HL-60 (cell line): Measurements from ENCODE around the gene CLCN7.

Experiments
- DNase-seq, 2 experiments: peaks; one replicate each; pipeline ENCODE4 v3.0.0-alpha.2; 2010 to 2020; ENCODE audit warnings: low read depth in 1 of 2, low spot score in 1 of 2
- H3K27ac ChIP-seq: fragments of 250-450 bp; sonication (Bioruptor Pico); replicated peaks from 2 replicates; pipeline ENCODE4 v1.5.1; 2020; ENCODE audit warnings: mild to moderate bottlenecking, moderate library complexity
- H3K27me3 ChIP-seq: fragments of 250-450 bp; sonication (Bioruptor Pico); 2 replicates; pipeline ENCODE4 v1.5.1; 2021; ENCODE audit warnings: mild to moderate bottlenecking, moderate library complexity; ENCODE audit not compliant: insufficient read depth, poor library complexity, severe bottlenecking
- H3K4me3 ChIP-seq: replicated peaks from 2 replicates; pipeline ENCODE4 v1.5.1; 2011; ENCODE audit warnings: mild to moderate bottlenecking, control low read depth, low read length; ENCODE audit not compliant: insufficient read depth
- CTCF ChIP-seq: IDR thresholded peaks from one replicate; pipeline ENCODE4 v1.5.1; 2011; ENCODE audit warnings: low read length, control low read depth, inconsistent platforms; ENCODE audit not compliant: insufficient read depth
- GABPA ChIP-seq: IDR thresholded peaks from 2 replicates; pipeline ENCODE4 v1.6.1; 2012; ENCODE audit warnings: low read depth
- POLR2AphosphoS5 ChIP-seq: IDR thresholded peaks from 2 replicates; pipeline ENCODE4 v1.6.1; 2012; ENCODE audit warnings: low read depth
- REST ChIP-seq: IDR thresholded peaks from 2 replicates; pipeline ENCODE4 v1.6.1; 2012; ENCODE audit warnings: low read depth; ENCODE audit not compliant: insufficient replicate concordance
- SPI1 ChIP-seq: IDR thresholded peaks from 2 replicates; pipeline ENCODE4 v1.6.1; 2012; ENCODE audit warnings: low read depth, mild to moderate bottlenecking, borderline replicate concordance

CLCN7 gene

GRCh38 chr16:1416521-1416941, 58.3 kb downstream of the CLCN7 start:
- Histone ChIP-seq H3K4me3 (no peak overlapping the region), H3K27ac (no peak overlapping the region), H3K27me3 (no peaks in the 10 kb centered on the region)
- TF ChIP-seq SPI1 (no peak), REST (peak; percentile 30), POLR2AphosphoS5 (no peak)
- no peak for DNase-seq

- peak within 1 kb of the TSS; percentile 72 for H3K27ac ChIP-seq
- H3K4me3 ChIP-seq = peak within 1 kb of the TSS; percentile 89
- no peaks in the 10 kb centered on the region for H3K27me3 ChIP-seq
- TF ChIP-seq SPI1 (no peak), REST (no peak), CTCF (no peak), POLR2AphosphoS5 (no peak), GABPA (no peak)
- DNase-seq = peak in 1 of 2 experiments; percentile 63
Measured at GRCh38 chr16:1414532-1415260, 60.1 kb downstream of the CLCN7 start, which contains the start of gene UNKL. Gene UNKL, minus strand, starts transcription at chr16:1414704. Its CDS starts 13 bp downstream, at chr16:1414691.

- H3K27ac ChIP-seq = peak overlapping the region; percentile 72
- TF ChIP-seq REST (no peak), SPI1 (peak; percentile 69)
- H3K4me3 ChIP-seq = peak overlapping the region; percentile 89
- peak; percentile 74 to 78 for DNase-seq
- H3K27me3 ChIP-seq = no peaks in the 10 kb centered on the region
Measured at GRCh38 chr16:1413684-1414531, 60.9 kb downstream of the CLCN7 start.
